Cortex of kidney (tissue), 1 donor: ENCODE results near the gene CDK5RAP2.
"Not testable (repeated sequence)": the region's sequence is repeated elsewhere in the genome, so short reads cannot be mapped to it uniquely, and the experiment has no call there.

Source experiments
- DNase-seq: peaks from one replicate; lab custom pipeline; 2025; lab: John Stamatoyannopoulos, UW

CDK5RAP2 gene

DNA sequence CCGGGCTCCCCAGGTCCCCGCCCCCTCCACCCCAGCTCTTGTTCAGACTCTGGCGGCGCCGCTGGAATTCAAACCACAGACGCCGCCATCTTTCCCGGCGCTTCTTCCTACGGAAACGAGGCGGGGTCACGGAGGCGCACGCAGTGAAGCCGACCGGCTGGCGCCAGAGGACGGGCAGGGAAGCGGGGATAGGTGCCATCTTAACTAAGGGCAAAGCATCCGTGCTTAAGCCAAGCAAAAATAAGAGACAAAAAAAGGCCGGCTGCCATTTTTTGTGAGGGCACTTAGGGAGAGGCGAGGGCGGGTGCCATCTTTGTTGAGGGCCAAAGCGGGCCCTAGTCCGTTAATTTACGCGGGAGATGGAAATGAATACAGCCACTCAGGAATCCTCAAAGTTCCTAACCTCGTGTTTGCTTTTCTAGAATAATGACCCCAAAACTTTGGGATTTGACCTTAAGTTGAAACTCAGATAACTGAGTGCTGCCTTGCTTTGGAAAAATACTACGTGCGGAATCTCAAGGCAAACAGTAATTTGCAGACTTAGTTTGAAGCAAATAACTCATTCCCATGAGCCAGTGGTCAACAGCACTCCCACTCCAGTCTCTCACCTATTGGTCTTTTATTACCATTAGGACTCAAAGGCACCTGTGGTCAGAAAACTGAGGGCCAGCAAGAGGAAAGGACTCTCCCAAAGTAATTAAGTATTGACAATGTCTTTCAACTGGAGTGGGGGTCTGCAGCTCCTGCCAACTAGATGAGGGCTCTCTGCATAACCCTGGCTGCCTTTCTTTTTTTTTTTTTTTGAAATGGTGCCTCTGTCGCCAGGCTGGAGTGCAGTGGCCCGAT is at the start of gene CDK5RAP2:
CDK5RAP2 (minus strand) TSS at position 117 of the 846 bp plus-strand sequence. CDS start 189 bp downstream, outside the sequence.
- DNase-seq: no peak

DNA sequence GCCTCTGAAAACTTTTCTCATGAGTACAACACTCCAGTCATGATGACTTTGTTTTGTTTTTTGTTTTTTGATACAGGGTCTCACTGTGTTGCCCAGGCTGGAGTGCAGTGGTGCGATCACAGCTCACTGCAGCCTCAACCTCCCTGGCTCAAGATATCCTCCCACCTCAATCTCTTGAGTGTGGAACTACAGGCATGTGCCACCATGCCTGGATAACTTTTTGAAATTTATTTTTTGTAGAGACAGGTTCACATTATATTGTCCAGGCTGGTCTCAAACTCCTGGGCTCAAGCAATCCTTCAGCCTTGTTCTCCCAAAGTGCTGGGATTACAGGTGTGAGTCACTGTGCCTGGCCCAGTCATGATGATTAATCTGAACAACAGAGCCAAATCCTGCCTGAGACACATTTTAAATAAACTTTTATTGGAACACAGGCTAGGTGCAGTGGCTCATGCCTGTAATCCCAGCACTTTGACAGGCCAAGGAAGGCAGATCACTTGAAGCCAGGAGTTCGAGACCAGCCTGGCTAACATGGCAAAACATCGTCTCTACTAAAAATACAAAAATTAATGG is 49.0 kb upstream of the CDK5RAP2 start:
- not testable (repeated sequence) for DNase-seq

DNA sequence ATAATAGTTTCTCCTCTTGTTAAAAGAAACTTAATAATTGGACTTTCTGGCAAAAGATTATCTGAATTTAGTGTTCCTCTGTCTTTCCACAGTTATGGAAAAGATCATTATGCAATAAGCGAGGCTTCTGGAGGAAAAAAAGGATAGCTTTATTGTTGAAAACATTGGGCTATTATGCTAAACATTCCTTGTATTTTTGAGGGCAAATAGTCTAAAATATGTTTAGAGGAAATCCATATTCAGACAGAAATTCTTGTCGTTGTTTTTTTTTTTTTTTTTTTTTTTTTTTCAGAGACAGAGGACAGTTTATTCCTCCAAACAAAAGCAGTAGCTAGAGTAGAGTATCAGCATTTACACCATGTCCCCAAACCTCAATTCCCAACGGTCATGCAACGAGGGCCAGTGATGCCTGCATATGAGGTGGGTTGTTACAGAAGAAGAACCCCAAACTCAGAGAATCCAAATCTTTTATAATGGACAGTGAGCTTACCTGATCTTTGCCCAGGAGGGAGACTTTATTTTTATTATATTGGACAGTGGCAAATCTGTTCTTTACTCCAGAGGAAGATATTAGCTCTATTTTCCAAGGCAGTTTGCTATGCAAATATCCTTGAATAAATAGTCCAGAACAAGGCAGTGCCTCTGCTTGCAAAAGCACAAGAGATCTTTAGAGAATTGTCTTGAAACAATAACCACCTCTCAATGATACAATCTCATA is 48.4 kb upstream of the CDK5RAP2 start:
- no peak for DNase-seq

DNA sequence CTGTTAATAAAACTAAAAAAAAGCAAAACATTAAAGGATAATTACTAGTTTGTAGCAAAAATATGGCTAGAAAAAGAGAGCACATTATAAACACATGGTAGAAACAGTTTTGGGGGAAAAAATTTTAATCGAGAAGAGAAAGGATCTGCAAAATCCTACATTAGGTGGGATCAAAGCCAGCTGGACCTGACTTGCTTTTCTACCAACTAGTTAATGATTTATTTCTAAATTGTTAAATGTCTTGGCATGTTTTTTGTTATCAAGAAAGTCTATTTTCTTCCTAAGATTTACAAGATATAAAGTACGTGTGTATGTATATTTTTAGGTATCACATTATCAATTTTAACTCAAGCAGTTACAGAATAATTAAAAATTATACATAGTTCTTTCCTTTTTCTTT is 47.1 kb upstream of the CDK5RAP2 start:
- no peak for DNase-seq

DNA sequence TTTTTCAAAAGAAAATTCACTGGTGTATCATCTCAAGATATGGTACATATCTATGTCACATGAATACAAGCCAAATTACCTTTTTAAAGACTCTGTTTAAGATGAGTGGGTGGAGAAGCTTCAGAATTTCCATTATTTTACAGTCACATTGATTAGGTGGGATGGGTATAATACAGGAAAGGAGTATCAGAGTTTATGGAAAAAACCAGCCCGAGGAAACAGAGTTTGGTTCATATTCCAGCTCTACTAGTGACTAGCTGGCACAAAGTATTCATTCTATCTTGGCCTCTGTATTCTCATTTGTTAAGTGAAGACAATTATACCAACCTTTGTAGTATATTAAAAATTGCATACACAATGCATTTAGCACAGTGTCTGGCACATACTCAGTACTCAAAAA is 46.5 kb upstream of the CDK5RAP2 start:
- no peak for DNase-seq

DNA sequence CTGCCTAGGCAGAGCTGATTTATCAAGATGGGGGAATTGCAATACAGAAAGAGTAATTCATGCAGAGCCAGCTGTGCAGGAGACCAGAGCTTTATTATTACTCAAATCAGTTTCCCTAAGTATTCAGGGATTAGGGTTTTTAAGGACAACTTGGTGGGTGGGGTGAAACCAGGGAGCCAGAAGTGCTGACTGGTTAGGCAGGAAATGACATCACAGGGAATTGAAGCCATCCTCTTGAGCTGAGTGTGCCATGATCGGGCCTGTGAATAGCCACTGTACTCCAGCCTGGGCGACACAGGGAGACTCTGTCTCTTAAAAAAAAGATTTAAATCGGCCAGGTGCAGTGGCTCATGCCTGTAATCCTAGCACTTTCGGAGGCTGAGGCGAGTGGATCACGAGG is 45.3 kb upstream of the CDK5RAP2 start:
- DNase-seq: no peak

DNA sequence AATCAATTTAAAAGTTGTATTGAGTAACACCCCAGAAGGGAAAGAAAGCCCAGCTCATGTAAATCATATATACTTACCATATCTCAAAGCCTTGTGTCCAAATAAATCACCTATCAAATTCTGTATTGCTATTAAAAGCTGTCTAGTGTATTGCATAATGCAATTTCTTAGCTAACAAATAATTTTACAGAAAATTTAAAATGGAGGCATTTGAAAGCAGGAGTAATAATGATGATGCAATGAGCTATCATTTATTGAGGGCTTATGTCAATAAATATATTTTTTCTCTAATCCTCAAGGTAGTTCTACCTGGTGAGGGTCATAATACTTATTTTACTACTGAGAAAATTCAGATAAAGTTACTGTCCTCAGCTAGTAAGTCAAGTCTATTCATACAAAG is 42.8 kb upstream of the CDK5RAP2 start:
- DNase-seq: no peak

DNA sequence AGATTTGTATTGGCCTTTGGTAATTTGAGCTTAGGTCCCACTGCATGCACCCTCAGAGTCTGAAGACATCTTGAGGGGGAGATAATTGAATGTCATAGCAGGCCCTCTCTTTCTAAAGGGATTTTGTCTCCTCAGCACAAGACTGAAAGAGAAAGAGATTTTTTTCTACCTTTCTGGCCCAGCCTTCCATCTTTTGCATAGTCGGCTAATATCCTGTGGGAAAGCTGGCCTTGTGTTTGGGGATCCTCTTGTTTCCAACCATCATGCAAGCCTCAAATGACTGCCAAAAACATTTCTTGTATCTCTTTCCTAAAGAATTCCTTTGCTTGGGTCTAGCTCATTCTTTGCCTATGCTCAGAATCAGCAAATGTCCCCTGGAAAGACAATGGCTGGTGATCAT is 42.0 kb upstream of the CDK5RAP2 start:
- DNase-seq: no peak

DNA sequence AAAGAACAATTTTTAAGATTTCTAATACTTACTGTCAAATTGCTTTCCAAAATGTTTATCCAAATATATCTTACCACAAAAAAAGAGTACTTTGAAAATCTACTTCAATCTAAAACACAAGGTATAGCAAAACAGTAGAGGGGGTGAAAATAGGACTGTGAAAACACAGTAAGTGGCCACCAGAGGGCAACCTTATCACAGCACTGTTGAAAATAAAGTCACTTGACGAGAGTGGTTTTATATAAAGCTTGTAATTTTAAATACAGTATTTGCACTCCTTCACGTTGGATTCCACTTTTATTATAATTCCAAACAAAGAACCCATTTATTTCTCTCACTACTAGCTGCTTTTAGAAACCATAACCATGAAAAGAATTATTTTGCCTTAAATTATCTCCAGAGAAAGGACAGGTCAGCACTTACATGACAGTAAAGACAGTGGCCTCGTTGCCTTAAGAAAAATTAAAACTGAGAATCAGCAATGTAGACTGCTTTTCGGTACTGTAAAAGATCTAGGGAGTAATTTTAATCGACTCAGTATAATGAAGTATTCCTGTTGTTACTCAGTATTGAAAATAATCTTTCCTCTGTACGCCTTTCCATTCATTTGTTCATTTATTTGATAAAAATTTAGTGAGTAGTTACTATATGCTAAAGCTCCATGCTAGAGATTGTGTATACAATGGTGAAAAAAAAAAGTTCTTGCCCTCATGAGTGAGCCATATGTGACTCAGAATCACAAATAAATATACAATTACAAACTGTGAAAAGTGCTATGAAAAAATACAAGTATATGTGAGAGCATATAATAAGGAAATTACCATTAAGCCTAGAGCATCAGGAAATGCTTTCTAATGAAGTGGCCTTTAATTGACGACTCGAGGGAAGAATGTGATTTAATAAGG is 40.0 kb upstream of the CDK5RAP2 start:
- no peak for DNase-seq

DNA sequence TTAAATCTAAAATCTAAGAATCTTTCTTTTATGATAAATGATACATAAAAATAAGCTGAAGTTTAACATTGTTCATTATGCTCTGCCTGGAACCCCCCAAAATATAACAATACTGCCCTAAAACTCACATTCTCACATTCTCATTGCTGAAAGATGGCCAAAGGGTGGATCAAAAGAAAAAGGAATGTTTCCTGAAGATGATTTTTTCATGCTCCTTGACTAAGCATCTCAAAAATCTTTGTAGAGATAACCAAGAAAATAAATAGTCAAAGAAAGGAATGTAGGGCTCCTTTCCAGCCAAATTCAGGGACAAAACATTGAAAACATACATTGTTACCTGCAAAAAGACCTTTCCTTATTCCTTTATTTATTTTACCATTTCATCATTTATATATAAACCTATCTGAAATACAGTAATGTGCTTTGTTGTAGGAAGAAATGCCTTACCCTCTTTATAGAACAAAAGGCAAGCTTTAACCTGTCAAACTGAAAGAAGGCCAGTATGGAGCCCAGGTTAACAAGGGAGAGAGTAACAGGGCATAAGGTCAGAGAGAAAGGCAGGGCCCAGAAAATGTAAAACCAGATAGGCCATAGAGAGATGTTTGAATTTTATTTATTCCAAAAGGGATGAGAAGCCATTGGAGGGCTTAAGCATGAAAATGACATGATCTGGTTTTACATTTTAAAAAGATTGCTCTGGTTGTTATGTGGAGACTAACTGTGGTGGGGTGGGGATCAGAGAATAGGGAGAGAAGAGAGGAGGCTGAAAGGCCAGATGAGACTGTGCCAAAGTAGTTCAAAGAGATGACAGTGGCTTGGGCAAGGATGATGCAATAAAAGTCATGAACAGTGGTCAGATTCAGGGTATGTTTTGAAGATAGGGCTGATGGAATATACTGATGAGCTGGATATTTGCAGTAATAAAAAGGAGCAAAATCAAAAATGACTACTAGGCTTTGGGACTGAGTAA is 37.3 kb upstream of the CDK5RAP2 start:
- DNase-seq: no peak

DNA sequence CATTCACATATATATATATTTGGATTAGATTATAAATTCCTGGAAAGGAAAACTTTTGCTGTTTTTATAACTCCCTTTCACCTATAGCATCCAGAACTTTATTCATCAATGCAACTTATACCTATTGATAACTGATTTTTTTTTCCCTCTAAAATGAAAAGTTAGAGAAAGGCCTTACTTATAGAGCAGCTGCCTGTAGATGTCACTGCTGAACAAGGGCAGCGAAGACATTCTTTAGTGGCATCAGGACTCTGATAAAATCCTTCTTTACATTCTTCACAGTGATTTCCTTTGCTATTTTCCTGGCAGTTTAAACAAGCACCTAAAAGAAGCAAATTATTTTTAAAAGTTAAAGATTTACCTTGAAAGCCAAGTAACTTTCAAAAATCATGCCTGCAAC is 32.3 kb upstream of the CDK5RAP2 start:
- DNase-seq: no peak

DNA sequence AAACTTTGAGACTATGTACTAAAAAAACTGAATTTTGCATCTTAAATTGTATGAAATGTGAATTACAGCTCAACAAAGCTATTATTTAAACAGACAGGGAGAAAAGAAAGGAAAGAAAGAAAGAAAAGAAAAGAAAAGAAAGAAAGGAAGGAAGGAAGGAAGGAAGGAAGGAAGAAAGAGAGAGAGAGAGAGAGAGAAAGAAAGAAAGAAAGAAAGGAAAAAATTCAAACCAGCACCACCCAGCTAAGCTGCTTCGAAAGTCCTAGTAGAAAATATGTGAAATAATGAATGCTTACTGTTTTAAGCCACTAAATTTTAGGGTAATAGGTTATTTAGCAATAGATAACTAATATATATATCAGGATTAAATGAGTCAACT is 31.7 kb upstream of the CDK5RAP2 start:
- no peak for DNase-seq

DNA sequence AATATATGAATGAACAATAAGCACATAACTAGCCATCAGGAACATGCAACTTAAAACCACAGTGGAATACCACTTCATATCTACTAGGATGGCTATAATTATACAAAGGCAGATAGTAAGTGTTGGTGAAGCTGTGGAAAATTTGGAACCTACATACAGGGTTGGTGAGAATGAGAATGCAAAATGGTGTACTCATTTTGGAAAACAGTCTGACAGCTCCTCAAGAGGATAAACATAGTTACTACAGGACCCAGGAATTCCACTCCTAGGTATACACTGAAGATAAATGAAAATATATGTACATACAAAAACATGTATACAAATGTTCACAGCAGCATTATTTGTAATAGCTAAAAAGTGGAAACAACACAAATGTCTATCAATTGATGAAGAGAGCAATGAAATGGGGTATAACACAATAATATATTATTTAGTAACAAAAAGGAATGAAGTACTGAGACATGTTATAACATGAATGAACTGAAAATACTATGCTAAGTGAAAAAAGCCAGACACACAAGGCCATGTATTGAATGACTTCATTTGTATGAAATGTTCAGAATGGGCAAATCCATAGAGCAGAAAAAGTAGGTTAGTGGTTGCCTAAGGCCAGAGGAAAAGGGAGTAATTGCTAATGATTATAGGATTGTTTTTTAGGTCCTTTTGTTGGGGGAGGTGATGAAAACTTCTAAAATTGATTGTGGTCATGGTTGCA is 31.2 kb upstream of the CDK5RAP2 start:
- no peak for DNase-seq

DNA sequence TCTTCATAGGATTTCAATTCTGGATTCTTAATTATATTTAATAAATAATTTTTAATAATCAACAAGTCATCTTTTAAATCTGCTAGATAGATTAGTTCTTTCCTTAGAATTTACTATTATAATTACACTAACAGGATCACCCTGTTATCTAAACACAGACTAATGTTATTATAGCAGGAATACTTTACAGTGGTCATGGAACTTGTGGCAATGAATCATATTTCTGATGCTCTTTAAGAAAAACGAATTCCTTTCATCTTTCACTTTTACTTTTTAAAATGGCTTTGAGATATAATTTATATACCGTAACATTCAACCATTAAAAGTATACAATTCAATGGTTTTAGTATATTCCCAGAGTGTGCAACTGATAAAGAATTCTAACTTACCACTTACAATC is 29.7 kb upstream of the CDK5RAP2 start:
- DNase-seq: no peak

DNA sequence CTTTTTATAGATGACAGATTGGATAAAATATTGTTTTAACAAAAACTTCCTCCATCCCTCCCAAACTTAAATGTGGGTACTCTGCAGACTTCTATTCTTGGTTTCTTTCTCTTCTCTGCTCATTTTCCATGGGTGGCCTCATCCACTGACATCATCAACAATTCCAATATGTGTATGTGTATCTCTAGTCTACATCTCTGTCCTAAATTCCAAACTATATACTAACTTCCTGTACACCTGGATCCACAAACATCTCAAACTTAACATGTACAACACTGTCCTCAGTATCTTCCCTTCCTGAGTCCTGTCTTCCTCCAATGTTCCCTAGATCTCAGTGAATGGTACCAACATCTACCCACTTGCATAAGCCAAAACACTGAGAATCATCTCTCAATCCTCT is 28.5 kb upstream of the CDK5RAP2 start:
- no peak for DNase-seq

DNA sequence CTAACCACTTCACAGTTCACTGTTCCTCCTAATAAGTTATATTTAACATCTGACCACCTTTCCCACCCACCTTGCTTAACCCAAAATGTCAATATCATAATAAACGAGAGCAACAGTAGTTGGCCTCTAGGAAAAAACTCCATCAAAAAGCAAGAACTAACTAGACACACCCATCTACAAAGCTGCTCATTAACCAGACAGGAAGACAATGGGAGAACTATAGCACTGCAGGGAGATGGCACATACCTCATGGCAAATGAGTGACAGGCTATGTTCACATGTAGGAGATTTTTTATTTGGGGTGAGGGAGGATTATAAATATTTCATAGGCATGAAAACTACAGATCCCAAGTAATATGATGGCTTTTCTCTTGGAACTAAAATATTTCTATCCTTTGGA is 23.6 kb upstream of the CDK5RAP2 start:
- DNase-seq: no peak

DNA sequence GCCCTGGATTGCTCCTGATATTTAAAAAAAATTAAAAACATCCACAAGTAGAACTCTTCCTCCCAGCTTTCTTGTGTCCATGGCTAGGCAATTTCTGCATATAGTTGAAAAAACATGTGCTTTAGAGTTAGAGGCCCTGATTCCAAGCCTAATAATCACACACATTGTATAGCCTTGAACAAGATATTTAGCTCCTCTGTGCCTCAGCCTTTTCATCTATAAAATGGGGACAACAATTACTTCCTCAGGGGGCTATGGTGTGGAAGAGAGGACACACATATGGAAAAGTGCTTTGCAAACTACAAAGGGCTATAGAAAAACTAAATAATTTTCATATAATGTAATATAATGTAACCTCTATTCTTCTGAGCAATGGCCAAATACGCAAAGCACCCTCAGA is 23.0 kb upstream of the CDK5RAP2 start:
- no peak for DNase-seq

DNA sequence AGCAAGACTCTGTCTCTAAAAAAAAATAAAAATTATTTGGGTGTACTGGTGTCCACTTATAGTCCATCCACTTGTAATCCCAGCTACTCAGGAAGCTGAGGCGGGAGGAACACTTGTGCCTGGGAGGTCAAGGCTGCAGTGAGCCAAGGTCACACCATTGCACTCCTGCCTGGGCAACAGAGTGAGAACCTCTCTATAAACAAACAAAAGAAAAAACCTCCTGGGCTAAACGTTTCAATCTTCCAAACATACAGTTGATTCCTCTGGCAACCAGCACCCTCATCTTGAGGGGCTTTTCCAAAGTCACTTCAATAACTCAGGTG is 13.9 kb upstream of the CDK5RAP2 start:
- no peak for DNase-seq

DNA sequence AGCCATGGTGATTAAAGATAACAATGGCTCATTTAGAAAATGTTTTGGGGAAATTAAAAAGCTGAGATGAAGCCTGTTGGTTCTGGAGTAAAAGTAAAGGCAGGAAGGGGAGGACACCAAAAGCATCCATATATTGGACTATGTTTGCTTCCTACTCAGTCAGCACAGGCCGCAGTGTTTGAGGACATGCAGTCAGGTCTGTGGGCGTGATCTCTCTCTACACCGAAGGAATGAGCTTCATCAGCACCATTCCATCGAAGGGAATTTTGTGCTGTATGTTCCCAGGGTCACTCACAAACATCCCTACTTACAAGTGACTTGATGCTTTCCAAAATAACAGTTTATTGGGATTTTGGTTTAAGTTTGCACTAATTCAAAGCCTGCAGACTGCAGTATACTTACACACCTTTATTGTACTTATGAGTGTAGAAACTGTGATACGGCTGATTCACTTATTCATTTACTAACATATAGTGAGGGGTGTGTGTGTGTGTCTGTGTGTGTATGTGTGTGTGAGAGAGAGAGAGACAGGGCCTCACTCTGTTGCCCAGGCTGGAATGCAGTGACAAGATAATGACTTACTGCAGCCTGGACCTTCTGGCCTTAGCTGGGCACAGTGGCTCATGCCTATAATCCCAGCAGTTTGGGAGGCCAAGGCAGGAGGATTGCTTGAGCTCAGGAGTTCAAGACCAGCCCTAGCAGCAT is 13.4 kb upstream of the CDK5RAP2 start:
- no peak for DNase-seq

DNA sequence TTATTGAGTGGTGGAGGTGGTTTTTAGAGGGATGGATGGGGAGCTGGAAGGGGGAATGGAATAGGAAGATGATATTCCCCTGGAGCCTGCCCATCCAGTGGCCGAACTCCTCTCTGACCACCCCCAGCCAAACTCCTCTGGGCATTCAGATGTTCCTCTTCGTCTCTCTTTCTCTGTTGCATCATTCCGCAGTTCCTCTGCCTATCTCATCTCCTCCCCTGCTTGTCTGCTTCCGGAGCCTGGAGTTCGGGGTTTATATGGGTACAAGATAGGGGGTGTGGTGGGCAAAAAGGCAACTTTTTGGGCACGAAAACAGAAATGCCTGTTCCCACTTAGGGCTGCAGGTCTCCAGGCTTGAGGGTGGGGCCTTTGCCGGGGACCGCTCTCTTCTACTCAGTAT is 12.2 kb upstream of the CDK5RAP2 start:
- no peak for DNase-seq
